ENCODE data around the gene TTYH3. TPM values are rescaled to one million over a fixed set of nuclear protein-coding genes. Genes with fewer than 3 reads are reported as not detected.

TTYH3 gene
- total and polyA plus RNA-seq, 9 donors = 5.6 to 34.4 (median 22.0) TPM

GRCh38 chr7:2649139-2649838, 17.5 kb downstream of the TTYH3 start:
- 82 to 88% (median 87%) methylated on average over 12 to 18 of the region's 18 CpGs for WGBS, 3 donors
- intact Hi-C loops (cut with DNase I) = no loop called here
- Histone ChIP-seq H3K4me3 (no peak overlapping the region), H3K27me3 (no peaks in the 10 kb centered on the region), H3K36me3 (no peaks in the 10 kb centered on the region), H3K27ac (no peak overlapping the region), H3K4me1 (ENCODE audit: insufficient read depth) (no peaks in the 10 kb centered on the region), H3K9me3 (no peaks in the 10 kb centered on the region)
- DNase-seq = no peak
- TF ChIP-seq POLR2A (IDR thresholded peaks at IDR 0.05) = no peak
- no peak for TF ChIP-seq EP300 (IDR thresholded peaks at IDR 0.05)
- no peak for TF ChIP-seq CTCF (IDR thresholded peaks at IDR 0.05)

GRCh38 chr7:2649991-2650390, 18.2 kb downstream of the TTYH3 start:
- intact Hi-C loops (cut with DNase I) = no loop called here
- no peaks in the 10 kb centered on the region for H3K27me3 ChIP-seq
- TF ChIP-seq CTCF (IDR thresholded peaks at IDR 0.05) (no peak), POLR2A (IDR thresholded peaks at IDR 0.05) (no peak), EP300 (IDR thresholded peaks at IDR 0.05) (no peak)
- no peak overlapping the region for H3K27ac ChIP-seq
- WGBS, 3 donors = 89 to 94% (median 94%) methylated on average over 11 of the region's 11 CpGs
- no peak overlapping the region for H3K4me3 ChIP-seq
- no peaks in the 10 kb centered on the region for H3K4me1 ChIP-seq (ENCODE audit: insufficient read depth)
- no peaks in the 10 kb centered on the region for H3K9me3 ChIP-seq
- DNase-seq = no peak
- no peaks in the 10 kb centered on the region for H3K36me3 ChIP-seq

DNA sequence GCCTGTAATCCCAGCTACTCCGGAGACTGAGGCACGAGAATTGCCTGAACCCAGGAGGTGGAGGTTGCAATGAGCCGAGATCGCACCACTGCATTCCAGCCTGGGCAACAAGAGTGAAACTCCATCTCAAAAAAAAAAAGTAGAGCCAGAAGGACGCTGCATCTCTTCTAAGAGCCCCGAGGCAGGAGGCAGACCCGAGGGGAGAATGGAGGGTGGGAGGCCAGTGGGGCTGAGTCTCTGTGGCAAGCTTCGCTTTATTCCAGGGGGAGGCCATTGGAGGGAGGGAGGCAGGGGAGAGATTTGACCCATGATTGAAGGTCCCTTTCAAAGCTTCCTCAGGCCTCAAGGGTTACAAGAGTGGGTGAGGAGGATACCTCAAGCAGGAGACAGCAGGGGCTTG, 18.7 kb downstream of the TTYH3 start:
- Histone ChIP-seq H3K4me1 (ENCODE audit: insufficient read depth) (no peaks in the 10 kb centered on the region), H3K27ac (no peak overlapping the region), H3K9me3 (no peaks in the 10 kb centered on the region), H3K4me3 (no peak overlapping the region), H3K36me3 (no peaks in the 10 kb centered on the region), H3K27me3 (no peaks in the 10 kb centered on the region)
- intact Hi-C loops (cut with DNase I) = no loop called here
- DNase-seq = no peak
- 61 to 86% (median 85%) methylated on average over 8 of the region's 8 CpGs for WGBS, 3 donors
- TF ChIP-seq POLR2A (IDR thresholded peaks at IDR 0.05) = no peak
- no peak for TF ChIP-seq EP300 (IDR thresholded peaks at IDR 0.05)
- TF ChIP-seq CTCF (IDR thresholded peaks at IDR 0.05) = no peak

DNA sequence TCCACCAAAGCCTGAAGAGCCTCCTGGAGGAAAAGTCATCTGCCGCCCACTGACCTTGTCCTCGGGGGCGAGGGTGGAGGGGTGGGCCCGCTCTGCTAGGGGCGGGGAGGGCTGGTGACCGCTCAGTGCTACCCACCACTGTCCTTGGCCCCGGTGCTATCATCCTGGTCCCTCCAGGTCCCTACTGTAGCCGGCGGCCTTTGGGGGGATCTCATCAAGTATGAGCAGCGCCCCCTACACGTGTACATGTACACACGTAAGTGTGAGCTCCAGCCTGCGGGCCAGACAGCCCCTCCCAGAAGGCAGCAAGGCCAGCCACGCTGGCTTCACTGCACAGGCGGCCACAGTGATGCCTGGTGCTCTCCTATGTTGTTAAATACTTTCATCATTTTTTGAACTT, 19.6 kb downstream of the TTYH3 start:
- Histone ChIP-seq H3K27me3 (no peaks in the 10 kb centered on the region), H3K9me3 (no peaks in the 10 kb centered on the region), H3K4me1 (ENCODE audit: insufficient read depth) (no peaks in the 10 kb centered on the region), H3K27ac (no peak overlapping the region), H3K4me3 (no peak overlapping the region), H3K36me3 (no peaks in the 10 kb centered on the region)
- intact Hi-C loops (cut with DNase I) = no loop called here
- DNase-seq = no peak
- WGBS, 3 donors = 55 to 78% (median 77%) methylated on average over 12 to 15 of the region's 15 CpGs
- TF ChIP-seq CTCF (IDR thresholded peaks at IDR 0.05) = no peak
- TF ChIP-seq EP300 (IDR thresholded peaks at IDR 0.05) = no peak
- no peak for TF ChIP-seq POLR2A (IDR thresholded peaks at IDR 0.05)

All from ovary (tissue), 9 donors.